Measurements from ENCODE around the gene ZBTB32. TPM values are rescaled to one million over a fixed set of nuclear protein-coding genes. Genes with fewer than 3 reads are reported as not detected.
A peak's percentile ranks its signal among the peaks of the same experiment; 100 is the strongest.
"Not testable (repeated sequence)": the region's sequence is repeated elsewhere in the genome, so short reads cannot be mapped to it uniquely, and the experiment has no call there.

Gene ZBTB32
- not detected in 3 replicates for total RNA-seq
- long read RNA-seq, partial matches to known transcripts = 0 of 1 reads
- long read RNA-seq, other reads (novel, unspliced or antisense) = 1 of 1 reads

DNA sequence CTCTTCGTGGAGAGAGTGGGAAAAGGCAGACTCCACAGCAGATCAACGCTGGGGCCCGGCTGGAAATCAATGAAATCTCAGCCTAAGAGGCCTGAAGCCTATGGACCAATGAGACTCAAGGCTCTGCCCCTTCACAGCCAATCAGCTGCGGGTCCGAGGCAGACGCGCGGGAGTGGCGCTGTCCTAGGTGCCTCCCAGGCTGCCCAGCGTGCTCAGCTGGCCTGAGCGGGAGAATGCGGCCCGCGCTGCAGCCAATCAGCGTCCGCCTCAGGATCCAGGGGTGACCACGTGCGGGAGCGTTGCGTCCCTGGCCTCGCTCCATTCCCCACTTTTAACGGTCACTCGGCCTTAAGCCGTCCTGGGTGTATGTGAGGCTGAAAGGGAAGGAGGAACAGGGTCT is at the start of gene ZBTB32:
TSS of gene ZBTB32 (plus strand) at position 341 of the 400 bp plus-strand sequence. CDS start 10,069 bp downstream, outside the sequence.
- TF ChIP-seq CTCF (IDR thresholded peaks at IDR 0.05) = no peak
- Mint-ChIP-seq H3K9me3 (ENCODE audit: low read depth) (no peaks in the 10 kb centered on the region), H3K4me3 (ENCODE audit: unreplicated experiment) (no peak within 1 kb of the TSS), H3K27me3 (ENCODE audit: low read depth) (no peaks in the 10 kb centered on the region), H3K36me3 (ENCODE audit: low read depth) (no peaks in the 10 kb centered on the region), H3K27ac (ENCODE audit: unreplicated experiment) (no peak within 1 kb of the TSS), H3K4me1 (ENCODE audit: low read depth) (peaks cover 3% of the 10 kb centered on the region)
- no peak for DNase-seq (ENCODE audit: low spot score)

- not testable (repeated sequence) for H3K9me3 Mint-ChIP-seq (ENCODE audit: low read depth); H3K27me3 Mint-ChIP-seq (ENCODE audit: low read depth); H3K4me1 Mint-ChIP-seq (ENCODE audit: low read depth); DNase-seq (ENCODE audit: low spot score); H3K27ac Mint-ChIP-seq (ENCODE audit: unreplicated experiment); H3K4me3 Mint-ChIP-seq (ENCODE audit: unreplicated experiment)
- peaks cover 31% of the 10 kb centered on the region for H3K36me3 Mint-ChIP-seq (ENCODE audit: low read depth)
Observed at GRCh38 chr19:35654828-35655227, 49.5 kb upstream of the ZBTB32 start.

DNA sequence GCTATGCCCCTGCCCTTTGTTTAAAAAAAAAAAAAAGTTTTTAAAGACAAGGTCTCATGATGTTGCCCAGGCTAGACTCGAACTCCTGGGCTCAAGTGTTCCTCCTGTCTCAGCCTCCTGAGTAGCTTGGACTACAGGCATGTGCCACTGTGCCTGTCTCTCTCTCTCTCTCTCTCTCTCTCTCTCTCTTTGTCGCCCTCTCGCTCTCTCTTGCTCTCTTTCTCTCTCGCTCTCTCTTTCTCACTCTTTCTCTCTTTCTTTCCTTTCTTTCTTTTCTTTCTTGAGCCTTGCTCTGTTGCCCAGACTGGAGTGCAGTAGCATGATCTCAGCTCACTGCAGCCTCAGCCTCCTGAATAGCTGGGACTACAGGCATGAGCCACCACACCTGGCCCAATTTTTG is 48.8 kb upstream of the ZBTB32 start:
- no peak overlapping the region for H3K4me3 Mint-ChIP-seq (ENCODE audit: unreplicated experiment)
- no peak for DNase-seq (ENCODE audit: low spot score)
- peaks cover 3% of the 10 kb centered on the region for H3K4me1 Mint-ChIP-seq (ENCODE audit: low read depth)
- H3K27ac Mint-ChIP-seq (ENCODE audit: unreplicated experiment) = no peak overlapping the region
- no peak for TF ChIP-seq CTCF (IDR thresholded peaks at IDR 0.05)
- peaks cover 32% of the 10 kb centered on the region for H3K36me3 Mint-ChIP-seq (ENCODE audit: low read depth)
- H3K27me3 Mint-ChIP-seq (ENCODE audit: low read depth) = no peaks in the 10 kb centered on the region
- no peaks in the 10 kb centered on the region for H3K9me3 Mint-ChIP-seq (ENCODE audit: low read depth)

DNA sequence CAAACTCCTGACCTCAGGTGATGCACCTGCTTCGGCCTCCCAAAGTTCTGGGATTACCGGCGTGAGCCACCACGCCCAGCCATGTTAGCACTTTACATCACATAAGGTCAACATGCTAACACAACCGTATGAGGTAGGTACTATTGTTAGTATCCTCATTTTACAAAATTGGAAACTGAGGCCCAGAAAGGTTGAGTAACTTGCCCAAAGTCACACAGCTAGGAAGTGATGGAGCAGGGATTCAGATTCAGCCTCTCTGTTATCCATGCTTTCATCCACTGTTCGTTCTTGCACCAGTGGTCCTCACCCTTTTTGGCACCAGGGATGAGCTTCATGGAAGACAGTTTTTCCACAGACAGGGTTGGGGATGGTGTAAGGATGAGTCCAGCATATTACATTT is 47.7 kb upstream of the ZBTB32 start:
- no peaks in the 10 kb centered on the region for H3K9me3 Mint-ChIP-seq (ENCODE audit: low read depth)
- no peak for DNase-seq (ENCODE audit: low spot score)
- H3K36me3 Mint-ChIP-seq (ENCODE audit: low read depth) = peaks cover 32% of the 10 kb centered on the region
- TF ChIP-seq CTCF (IDR thresholded peaks at IDR 0.05) = no peak
- H3K4me1 Mint-ChIP-seq (ENCODE audit: low read depth) = no peaks in the 10 kb centered on the region
- H3K27ac Mint-ChIP-seq (ENCODE audit: unreplicated experiment) = no peak overlapping the region
- H3K27me3 Mint-ChIP-seq (ENCODE audit: low read depth) = no peaks in the 10 kb centered on the region
- no peak overlapping the region for H3K4me3 Mint-ChIP-seq (ENCODE audit: unreplicated experiment)

- no peaks in the 10 kb centered on the region for H3K27me3 Mint-ChIP-seq (ENCODE audit: low read depth)
- H3K27ac Mint-ChIP-seq (ENCODE audit: unreplicated experiment) = no peak overlapping the region
- peak; percentile 21 for TF ChIP-seq CTCF (IDR thresholded peaks at IDR 0.05)
- H3K9me3 Mint-ChIP-seq (ENCODE audit: low read depth) = no peaks in the 10 kb centered on the region
- peaks cover 32% of the 10 kb centered on the region for H3K36me3 Mint-ChIP-seq (ENCODE audit: low read depth)
- DNase-seq (ENCODE audit: low spot score) = no peak
- no peaks in the 10 kb centered on the region for H3K4me1 Mint-ChIP-seq (ENCODE audit: low read depth)
- no peak overlapping the region for H3K4me3 Mint-ChIP-seq (ENCODE audit: unreplicated experiment)
Observed at GRCh38 chr19:35657904-35658700, 46.3 kb upstream of the ZBTB32 start.

DNA sequence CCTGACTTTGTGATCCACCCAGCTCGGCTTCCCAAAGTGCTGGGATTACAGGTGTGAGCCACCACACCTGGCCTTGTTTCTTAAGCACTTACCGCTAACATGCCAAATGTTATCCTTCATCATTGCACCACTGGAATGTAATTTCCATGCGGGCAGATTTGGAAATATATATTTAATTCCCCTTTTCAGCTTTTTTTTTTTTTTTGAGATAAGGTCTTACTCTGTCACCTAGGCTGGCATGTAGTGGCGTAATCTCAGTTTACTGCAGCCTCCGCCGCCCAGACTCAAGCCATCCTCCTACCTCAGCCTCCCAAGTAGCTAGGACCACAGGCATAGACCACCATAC is 42.4 kb upstream of the ZBTB32 start:
- no peak for DNase-seq (ENCODE audit: low spot score)
- no peak overlapping the region for H3K27ac Mint-ChIP-seq (ENCODE audit: unreplicated experiment)
- no peaks in the 10 kb centered on the region for H3K4me1 Mint-ChIP-seq (ENCODE audit: low read depth)
- TF ChIP-seq CTCF (IDR thresholded peaks at IDR 0.05) = no peak
- H3K27me3 Mint-ChIP-seq (ENCODE audit: low read depth) = no peaks in the 10 kb centered on the region
- no peak overlapping the region for H3K4me3 Mint-ChIP-seq (ENCODE audit: unreplicated experiment)
- peaks cover 22% of the 10 kb centered on the region for H3K36me3 Mint-ChIP-seq (ENCODE audit: low read depth)
- H3K9me3 Mint-ChIP-seq (ENCODE audit: low read depth) = no peaks in the 10 kb centered on the region

Measured in chondrocyte (in vitro differentiated cells).